HG02870 (cell line): ENCODE data around the gene METTL8.

Experiments
- ATAC-seq: cut with Tn5 transposase; IDR thresholded peaks from one replicate; pipeline ENCODE4 v1.9.1; 2021; ENCODE audit warnings: mild to moderate bottlenecking, moderate library complexity; ENCODE audit not compliant: unreplicated experiment

The METTL8 gene

GRCh38 chr2:171433763-171434012 lies at the start of gene METTL8:
Gene METTL8, minus strand, starts transcription at chr2:171433990. Its CDS starts 41,805 bp downstream, at chr2:171392185.
- no peak for ATAC-seq

- ATAC-seq: no peak
Observed at GRCh38 chr2:171482877-171483276, 49.1 kb upstream of the METTL8 start.

GRCh38 chr2:171482308-171482707 lies 48.5 kb upstream of the METTL8 start:
- ATAC-seq: no peak

- ATAC-seq: no peak
Observed at GRCh38 chr2:171480908-171481307, 47.1 kb upstream of the METTL8 start.

GRCh38 chr2:171479154-171479814 lies 45.5 kb upstream of the METTL8 start:
- peak; percentile 78 for ATAC-seq

GRCh38 chr2:171478345-171478744 lies 44.6 kb upstream of the METTL8 start:
- no peak for ATAC-seq

GRCh38 chr2:171475979-171476378 lies 42.2 kb upstream of the METTL8 start:
- ATAC-seq: no peak

- no peak for ATAC-seq
Observed at GRCh38 chr2:171470129-171470528, 36.3 kb upstream of the METTL8 start.

GRCh38 chr2:171469176-171469575 lies 35.4 kb upstream of the METTL8 start:
- no peak for ATAC-seq

GRCh38 chr2:171460537-171460936 lies 26.7 kb upstream of the METTL8 start:
- no peak for ATAC-seq

GRCh38 chr2:171459498-171459897 lies 25.7 kb upstream of the METTL8 start:
- no peak for ATAC-seq

GRCh38 chr2:171452773-171453172 lies 19.0 kb upstream of the METTL8 start:
- ATAC-seq: no peak

- no peak for ATAC-seq
Observed at GRCh38 chr2:171451074-171451473, 17.3 kb upstream of the METTL8 start.

GRCh38 chr2:171447675-171448074 lies 13.9 kb upstream of the METTL8 start:
- no peak for ATAC-seq

- ATAC-seq: no peak
Observed at GRCh38 chr2:171441470-171441869, 7.7 kb upstream of the METTL8 start.

- ATAC-seq: no peak
Observed at GRCh38 chr2:171436307-171436706, 2.5 kb upstream of the METTL8 start.

- ATAC-seq: peak; percentile 87
Observed at GRCh38 chr2:171434013-171434989, 511 bp upstream of the METTL8 start, which contains the start of gene DCAF17. Gene DCAF17, plus strand, starts transcription at chr2:171434226. Its CDS starts 352 bp downstream, at chr2:171434578.

- no peak for ATAC-seq
Observed at GRCh38 chr2:171432969-171433762, 624 bp downstream of the METTL8 start.

GRCh38 chr2:171432206-171432968 lies 1.4 kb downstream of the METTL8 start:
- ATAC-seq: no peak

GRCh38 chr2:171431677-171432167 lies 2.1 kb downstream of the METTL8 start:
- ATAC-seq: no peak
